OCI-LY1 (cell line): ENCODE results near the gene C16orf87.

ENCODE experiments used
- H2AFZ ChIP-seq: fragments of 200-600 bp; sonication (generic), shearing (Covaris generic); 2 replicates; pipeline ENCODE4 v1.6.0; 2014; ENCODE audit warnings: antibody characterized with exemption, mild to moderate bottlenecking, low read length
- H3F3A ChIP-seq: fragments of 200-600 bp; sonication (generic), shearing (Covaris generic); 2 replicates; pipeline ENCODE4 v1.6.0; 2014; ENCODE audit warnings: mild to moderate bottlenecking, antibody characterized with exemption, low read length, moderate library complexity; ENCODE audit not compliant: insufficient read depth
- H3K27ac ChIP-seq: fragments of 200-600 bp; sonication (generic); 2 replicates; pipeline ENCODE4 v1.5.1; 2014; ENCODE audit warnings: low read length, mixed run types, mild to moderate bottlenecking, low read depth; ENCODE audit not compliant: poor library complexity, severe bottlenecking
- H3K27me3 ChIP-seq: fragments of 200-600 bp; sonication (generic); 2 replicates; pipeline ENCODE4 v1.6.0; 2014; ENCODE audit warnings: antibody characterized with exemption, mild to moderate bottlenecking, low read length, moderate library complexity; ENCODE audit not compliant: insufficient read depth
- H3K36me3 ChIP-seq: fragments of 200-600 bp; sonication (generic); 2 replicates; pipeline ENCODE4 v1.6.1; 2014; ENCODE audit warnings: mild to moderate bottlenecking, antibody characterized with exemption, low read length, moderate library complexity, mixed read lengths; ENCODE audit not compliant: insufficient read depth
- H3K4me1 ChIP-seq: fragments of 200-600 bp; sonication (generic); 2 replicates; pipeline ENCODE4 v1.5.1; 2014; ENCODE audit warnings: mild to moderate bottlenecking, low read length, moderate library complexity; ENCODE audit not compliant: insufficient read depth, severe bottlenecking
- H3K4me2 ChIP-seq: fragments of 200-600 bp; sonication (generic), shearing (Covaris generic); 2 replicates; pipeline ENCODE4 v1.6.1; 2014; ENCODE audit warnings: low read length
- H3K4me3 ChIP-seq: fragments of 200-600 bp; sonication (generic); 2 replicates; pipeline ENCODE4 v1.5.1; 2014; ENCODE audit warnings: low read length, low read depth, mild to moderate bottlenecking, mixed read lengths; ENCODE audit not compliant: poor library complexity, severe bottlenecking
- H3K79me2 ChIP-seq: fragments of 200-600 bp; shearing (Covaris generic); 2 replicates; pipeline ENCODE4 v1.6.1; 2016; ENCODE audit warnings: mixed run types, low read length, mixed read lengths; ENCODE audit not compliant: insufficient read depth
- H3K9ac ChIP-seq: fragments of 200-600 bp; sonication (generic), shearing (Covaris generic); 2 replicates; pipeline ENCODE4 v1.6.1; 2014; ENCODE audit warnings: mild to moderate bottlenecking, low read length, mixed read lengths
- H3K9me2 ChIP-seq: fragments of 200-600 bp; sonication (generic), shearing (Covaris generic); 2 replicates; pipeline ENCODE4 v1.6.1; 2014; ENCODE audit warnings: low read depth, mild to moderate bottlenecking, low read length, mixed read lengths
- H3K9me3 ChIP-seq: fragments of 200-600 bp; shearing (Covaris generic); 2 replicates; pipeline ENCODE4 v1.6.1; 2014; ENCODE audit warnings: low read length, mixed read lengths
- H4K20me1 ChIP-seq: fragments of 200-600 bp; sonication (generic), shearing (Covaris generic); 2 replicates; pipeline ENCODE4 v1.6.0; 2016; ENCODE audit warnings: mild to moderate bottlenecking, low read length; ENCODE audit not compliant: insufficient read depth
- CTCF ChIP-seq: fragments of 200-600 bp; sonication (generic), shearing (Covaris generic); IDR thresholded peaks from 2 replicates; pipeline ENCODE4 v1.5.1; 2017; ENCODE audit warnings: mild to moderate bottlenecking, antibody characterized with exemption, low read length, moderate library complexity, mixed read lengths
- EZH2 ChIP-seq: fragments of 200-600 bp; sonication (generic), shearing (Covaris generic); IDR thresholded peaks from 2 replicates; pipeline ENCODE4 v1.8.0; 2017; ENCODE audit warnings: borderline replicate concordance, mixed run types, mild to moderate bottlenecking, antibody characterized with exemption, low read length, moderate library complexity, mixed read lengths

Gene C16orf87

GRCh38 chr16:46843898-46844642 is 13.1 kb upstream of the C16orf87 start:
- Histone ChIP-seq H3K36me3 (no peaks in the 10 kb centered on the region), H3F3A (no peaks in the 10 kb centered on the region), H4K20me1 (no peaks in the 10 kb centered on the region), H3K9ac (no peak overlapping the region), H3K4me1 (peaks cover 21% of the 10 kb centered on the region), H2AFZ (no peak overlapping the region), H3K4me2 (no peak overlapping the region), H3K4me3 (no peak overlapping the region), H3K79me2 (no peaks in the 10 kb centered on the region), H3K27ac (no peak overlapping the region), H3K9me3 (peaks cover 4% of the 10 kb centered on the region; the same call in 1 of the 2 replicates), H3K9me2 (no peaks in the 10 kb centered on the region), H3K27me3 (no peaks in the 10 kb centered on the region)
- TF ChIP-seq CTCF (no peak), EZH2 (no peak)

GRCh38 chr16:46842192-46842895 is 11.4 kb upstream of the C16orf87 start:
- Histone ChIP-seq H3K4me2 (no peak overlapping the region), H3K9me3 (peaks cover 4% of the 10 kb centered on the region; the same call in 1 of the 2 replicates), H3K79me2 (no peaks in the 10 kb centered on the region), H2AFZ (no peak overlapping the region), H3K4me3 (no peak overlapping the region), H3K27ac (no peak overlapping the region), H4K20me1 (no peaks in the 10 kb centered on the region), H3K36me3 (no peaks in the 10 kb centered on the region), H3K9me2 (no peaks in the 10 kb centered on the region), H3K4me1 (peaks cover 8% of the 10 kb centered on the region), H3K27me3 (no peaks in the 10 kb centered on the region), H3K9ac (no peak overlapping the region), H3F3A (no peaks in the 10 kb centered on the region)
- TF ChIP-seq EZH2 (no peak), CTCF (no peak)

GRCh38 chr16:46839986-46840443 is 9.0 kb upstream of the C16orf87 start:
- Histone ChIP-seq H3K27ac (peak overlapping the region; percentile 42), H3K4me1 (peaks cover 22% of the 10 kb centered on the region), H3K9ac (no peak overlapping the region), H2AFZ (0 out of 2 replicates have a peak overlapping the region, but pooled peaks have one; percentile 79), H3K9me2 (no peaks in the 10 kb centered on the region), H3K4me2 (no peak overlapping the region), H4K20me1 (no peaks in the 10 kb centered on the region), H3K4me3 (no peak overlapping the region), H3F3A (no peaks in the 10 kb centered on the region), H3K79me2 (no peaks in the 10 kb centered on the region), H3K9me3 (peaks cover 4% of the 10 kb centered on the region; the same call in 1 of the 2 replicates), H3K36me3 (no peaks in the 10 kb centered on the region), H3K27me3 (no peaks in the 10 kb centered on the region)
- TF ChIP-seq CTCF (no peak), EZH2 (no peak)
